GM12865 (cell line): Measurements from ENCODE around the gene AP1B1.
A peak's percentile ranks its signal among the peaks of the same experiment; 100 is the strongest.

Source experiments
- DNase-seq: peaks from one replicate; pipeline ENCODE4 v3.0.0; 2010; ENCODE audit warnings: low read depth
- H3K4me3 ChIP-seq: 2 replicates; pipeline ENCODE4 v1.5.1; 2011; ENCODE audit warnings: mild to moderate bottlenecking, low read depth, low read length, control low read depth
- TF ChIP-seq, protein P1 (sequence below): IDR thresholded peaks from 2 replicates; pipeline ENCODE4 v1.5.1; 2011; ENCODE audit warnings: low read length, control low read depth, low read depth, inconsistent platforms; ENCODE audit not compliant: insufficient read depth; ENCODE audit errors: missing control alignments

Gene AP1B1

DNA sequence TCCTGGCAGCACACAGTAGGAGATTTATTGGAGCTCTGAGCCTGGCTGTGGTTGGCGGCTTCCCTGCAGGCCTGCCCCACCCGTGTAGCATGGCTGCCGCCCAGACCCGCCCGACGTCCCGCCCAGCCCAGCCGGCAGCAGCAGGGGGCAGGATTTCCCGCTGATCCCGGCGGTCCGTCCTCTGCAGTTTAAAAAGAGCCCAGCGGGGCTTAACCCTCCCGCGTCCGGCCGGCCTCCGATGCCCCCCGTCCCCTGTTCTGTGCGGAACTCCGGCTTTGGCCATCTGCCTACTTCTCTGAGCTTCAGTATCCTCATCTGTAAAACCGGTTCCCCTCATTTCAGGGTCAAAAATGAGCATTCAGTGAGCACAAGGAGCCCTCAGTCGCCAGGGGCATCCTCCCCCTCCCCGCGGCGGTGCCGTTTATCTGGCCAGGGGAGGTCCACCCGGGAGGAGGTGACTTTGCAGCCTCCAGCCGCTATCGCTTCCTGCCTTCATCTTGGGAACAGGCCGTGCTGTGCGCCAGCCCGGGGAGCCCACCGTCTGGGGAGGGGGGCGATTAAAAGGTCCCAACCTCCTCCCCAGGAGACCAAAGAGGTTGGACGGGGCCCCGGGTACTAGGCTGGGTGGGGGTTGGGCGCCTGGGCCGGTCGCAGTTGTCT is 82.1 kb downstream of the AP1B1 start, which contains the start of gene GAS2L1:
GAS2L1 (plus strand) TSS at position 476 of the 660 bp plus-strand sequence. CDS start 1,456 bp downstream, outside the sequence.
- peak within 1 kb of the TSS; percentile 41 for H3K4me3 ChIP-seq
- DNase-seq: peak; percentile 55
- TF ChIP-seq, protein P1, sequence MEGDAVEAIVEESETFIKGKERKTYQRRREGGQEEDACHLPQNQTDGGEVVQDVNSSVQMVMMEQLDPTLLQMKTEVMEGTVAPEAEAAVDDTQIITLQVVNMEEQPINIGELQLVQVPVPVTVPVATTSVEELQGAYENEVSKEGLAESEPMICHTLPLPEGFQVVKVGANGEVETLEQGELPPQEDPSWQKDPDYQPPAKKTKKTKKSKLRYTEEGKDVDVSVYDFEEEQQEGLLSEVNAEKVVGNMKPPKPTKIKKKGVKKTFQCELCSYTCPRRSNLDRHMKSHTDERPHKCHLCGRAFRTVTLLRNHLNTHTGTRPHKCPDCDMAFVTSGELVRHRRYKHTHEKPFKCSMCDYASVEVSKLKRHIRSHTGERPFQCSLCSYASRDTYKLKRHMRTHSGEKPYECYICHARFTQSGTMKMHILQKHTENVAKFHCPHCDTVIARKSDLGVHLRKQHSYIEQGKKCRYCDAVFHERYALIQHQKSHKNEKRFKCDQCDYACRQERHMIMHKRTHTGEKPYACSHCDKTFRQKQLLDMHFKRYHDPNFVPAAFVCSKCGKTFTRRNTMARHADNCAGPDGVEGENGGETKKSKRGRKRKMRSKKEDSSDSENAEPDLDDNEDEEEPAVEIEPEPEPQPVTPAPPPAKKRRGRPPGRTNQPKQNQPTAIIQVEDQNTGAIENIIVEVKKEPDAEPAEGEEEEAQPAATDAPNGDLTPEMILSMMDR: peak; percentile 34

DNA sequence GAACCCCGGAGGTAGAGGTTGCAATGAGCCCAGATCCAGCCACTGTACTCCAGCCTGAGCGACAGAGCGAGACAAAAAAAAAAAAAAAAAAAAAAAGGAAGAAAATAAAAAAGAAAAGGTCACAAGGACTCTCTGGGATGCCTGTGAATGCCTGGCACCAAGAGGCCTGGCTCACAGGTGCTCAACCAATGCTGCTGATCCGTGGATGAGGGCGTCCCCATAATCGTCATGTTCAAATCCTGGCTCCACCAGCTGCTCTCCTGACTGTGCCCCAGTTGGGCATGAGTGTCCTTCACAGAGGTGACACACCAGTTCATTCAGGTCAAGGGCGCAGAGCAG is 82.6 kb downstream of the AP1B1 start:
- H3K4me3 ChIP-seq: no peak overlapping the region
- DNase-seq: no peak
- TF ChIP-seq, protein P1: no peak

DNA sequence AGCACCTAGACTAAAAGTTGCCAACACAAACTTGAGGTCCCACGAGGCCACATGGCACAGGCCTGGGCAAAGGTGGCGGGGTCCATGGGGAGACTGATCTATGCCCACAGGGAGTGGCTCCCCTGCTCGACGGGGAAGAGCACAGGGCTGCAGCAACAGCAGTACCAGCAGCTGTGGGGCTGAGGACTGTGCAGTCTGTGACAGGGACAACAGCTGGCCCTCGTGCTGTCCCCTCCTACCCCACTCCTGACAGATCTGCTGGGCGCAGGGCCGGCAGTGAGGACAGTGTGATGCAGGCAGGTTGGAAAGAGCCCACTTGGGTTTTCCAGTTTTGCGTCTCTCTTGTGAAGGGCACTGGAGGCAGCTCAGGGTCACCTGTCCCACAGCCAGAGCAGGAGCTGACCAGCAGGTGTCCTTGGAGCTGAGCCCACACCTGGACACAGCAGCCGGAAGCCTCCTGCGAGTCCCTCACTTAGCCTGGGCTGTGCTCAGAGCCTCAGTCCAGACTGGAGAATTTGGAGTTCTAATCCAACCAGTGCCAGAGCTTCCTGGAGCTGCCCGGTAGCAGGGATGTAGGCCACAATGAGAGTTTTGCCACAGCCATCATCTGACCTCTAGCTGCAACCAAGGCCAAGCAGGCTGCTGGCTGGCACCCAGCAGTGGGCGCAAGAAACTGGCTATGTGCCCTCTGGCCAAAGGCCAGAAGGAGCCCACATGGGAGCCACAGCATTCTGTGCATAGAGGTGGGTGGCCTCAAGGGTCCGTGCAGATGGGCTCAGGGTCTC is 85.5 kb downstream of the AP1B1 start:
- TF ChIP-seq, protein P1: no peak
- H3K4me3 ChIP-seq: no peak overlapping the region
- DNase-seq: no peak

DNA sequence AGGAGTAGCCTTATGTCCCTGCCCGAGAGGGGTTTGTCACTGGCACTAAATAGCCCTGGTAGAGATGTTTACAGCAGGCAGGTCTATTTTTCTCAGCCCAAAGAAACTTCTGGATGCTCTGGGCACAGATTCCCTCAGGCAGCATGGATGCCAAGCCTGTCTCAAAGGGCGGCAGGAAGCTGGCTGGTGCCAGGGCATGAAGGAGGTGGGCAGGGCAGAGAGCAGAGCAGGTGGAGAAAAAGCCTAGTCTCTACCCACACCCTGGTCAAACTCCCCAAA is 86.0 kb downstream of the AP1B1 start:
- no peak overlapping the region for H3K4me3 ChIP-seq
- TF ChIP-seq, protein P1: no peak
- DNase-seq: no peak

DNA sequence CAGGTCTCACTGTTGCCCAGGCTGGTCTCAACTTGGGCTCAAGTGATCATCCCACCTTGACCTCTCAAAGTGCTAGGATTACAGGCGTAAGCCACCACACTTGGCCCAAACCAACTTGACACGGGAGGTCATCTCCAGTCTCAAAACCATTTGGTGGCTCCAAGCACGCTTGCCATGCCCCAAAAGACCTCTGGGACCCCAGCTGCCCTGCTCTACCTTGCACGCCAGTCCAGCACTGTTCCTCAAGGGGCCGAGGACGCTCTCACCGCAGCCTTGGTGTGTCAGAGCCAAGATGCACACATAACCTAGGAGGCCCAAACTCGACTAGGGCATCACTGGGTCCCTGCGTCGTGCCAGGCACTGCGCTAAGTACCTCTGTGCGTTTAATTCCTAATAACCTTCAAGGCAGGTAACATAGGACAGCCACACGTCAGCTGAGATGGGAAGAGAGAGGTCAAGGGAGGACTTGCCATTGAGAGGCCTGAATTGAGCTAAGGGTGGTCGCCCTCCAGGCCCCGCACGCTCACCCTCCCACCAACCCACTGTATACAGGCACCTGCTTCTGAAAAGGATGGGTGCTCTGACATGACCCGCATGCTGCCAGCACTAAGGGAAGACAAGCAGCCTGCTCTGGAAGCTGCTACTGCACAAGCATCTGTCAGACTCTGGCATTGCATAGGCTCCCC is 86.5 kb downstream of the AP1B1 start:
- H3K4me3 ChIP-seq: no peak overlapping the region
- no peak for DNase-seq
- TF ChIP-seq, protein P1: no peak

DNA sequence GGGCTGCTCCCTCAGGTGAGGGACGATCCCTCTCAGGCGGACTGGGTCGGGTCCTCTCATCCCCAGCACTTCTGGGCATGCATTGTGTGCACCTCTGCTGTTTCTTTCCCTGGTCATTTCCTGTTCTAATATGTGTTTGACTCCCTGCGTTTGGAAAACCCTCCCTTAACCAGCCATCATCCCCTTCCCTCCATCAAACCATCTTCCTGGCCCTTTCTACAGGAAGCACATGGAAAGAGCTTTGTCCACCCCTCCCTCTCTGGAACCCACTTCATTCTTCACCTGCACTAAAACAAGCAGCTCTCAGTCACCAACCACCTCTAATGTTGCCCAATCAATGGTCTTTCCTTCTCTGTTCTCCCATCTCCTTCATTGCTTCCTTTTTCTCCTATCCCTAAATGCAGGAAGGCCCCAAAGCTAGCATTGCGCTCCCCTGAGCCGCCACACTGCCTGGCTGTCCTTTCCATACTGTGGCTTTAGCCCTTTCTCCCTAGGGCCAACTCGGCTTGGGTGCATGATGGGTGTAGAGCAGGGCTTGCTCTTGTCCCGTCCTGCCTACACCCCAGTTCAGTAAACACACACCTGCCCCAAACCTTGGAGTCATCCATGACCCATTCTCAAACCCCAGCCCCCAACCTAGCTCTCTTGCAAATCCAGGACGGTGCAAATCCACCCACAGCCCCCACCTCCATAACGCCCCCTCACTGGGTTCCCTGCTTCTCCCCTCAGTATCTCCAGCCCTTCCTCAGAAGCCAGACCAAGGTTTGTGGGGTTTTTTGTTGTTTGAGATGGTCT is 87.4 kb downstream of the AP1B1 start:
- TF ChIP-seq, protein P1: no peak
- H3K4me3 ChIP-seq: no peak overlapping the region
- DNase-seq: no peak
